Calu3 (cell line): ENCODE measurements around the gene TNS2. TPM values are rescaled to one million over a fixed set of nuclear protein-coding genes. Genes with fewer than 3 reads are reported as not detected.

Source experiments
- BruUV-seq: library from RNA; stranded (reverse); fragments of 400-500 nt; replicated peaks from 2 replicates; lab custom pipeline; 2021; lab: Mats Ljungman, UMichigan
- CTCF ChIA-PET: fragments of 300-600 bp; sonication (Branson Sonifier 250); formaldehyde crosslinking; loops from one replicate; lab custom pipeline; 2022; ENCODE audit warnings: antibody characterized with exemption; lab: Charles Lee
- DNase-seq: peaks from one replicate; pipeline ENCODE4 v3.0.0; 2022
- H3K27ac Mint-ChIP-seq: one replicate; pipeline ENCODE4 v1.8.0; 2022; ENCODE audit warnings: mixed read lengths; ENCODE audit not compliant: unreplicated experiment
- H3K27me3 Mint-ChIP-seq: one replicate; pipeline ENCODE4 v1.8.0; 2022; ENCODE audit warnings: mixed read lengths; ENCODE audit not compliant: unreplicated experiment
- H3K36me3 Mint-ChIP-seq: one replicate; pipeline ENCODE4 v1.8.0; 2022; ENCODE audit warnings: mild to moderate bottlenecking, moderate library complexity, mixed read lengths; ENCODE audit not compliant: insufficient read depth, unreplicated experiment
- H3K4me1 Mint-ChIP-seq: one replicate; pipeline ENCODE4 v1.8.0; 2022; ENCODE audit warnings: mild to moderate bottlenecking, low read depth, mixed read lengths; ENCODE audit not compliant: unreplicated experiment
- H3K4me3 Mint-ChIP-seq: one replicate; pipeline ENCODE4 v1.8.0; 2022; ENCODE audit warnings: mild to moderate bottlenecking, low read depth, moderate library complexity, mixed read lengths; ENCODE audit not compliant: unreplicated experiment
- H3K9me3 Mint-ChIP-seq: one replicate; pipeline ENCODE4 v1.8.0; 2022; ENCODE audit warnings: low read depth, mixed read lengths; ENCODE audit not compliant: unreplicated experiment
- CTCF ChIP-seq: fragments of 200-600 bp; IDR thresholded peaks from one replicate; pipeline ENCODE4 v1.8.0; 2022; ENCODE audit warnings: antibody characterized with exemption; ENCODE audit not compliant: unreplicated experiment
- intact Hi-C: fragments of 100-400 bp; cut with micrococcal nuclease; formaldehyde crosslinking; loops from one replicate; pipeline ENCODE4 v1.10.0; 2022; ENCODE audit not compliant: unreplicated experiment
- total RNA-seq: library from RNA; stranded (reverse); gene quantifications from 2 replicates; pipeline ENCODE4 v1.2.3, GENCODE V29; 2022

Gene TNS2
- total RNA-seq, 1 experiment from 2014 or later = 1.3 TPM

GRCh38 chr12:53067074-53067992 is 17.5 kb downstream of the TNS2 start:
- Mint-ChIP-seq H3K27me3 (no peaks in the 10 kb centered on the region), H3K9me3 (no peaks in the 10 kb centered on the region), H3K36me3 (peaks cover 13% of the 10 kb centered on the region), H3K4me3 (no peak overlapping the region), H3K4me1 (peaks cover 9% of the 10 kb centered on the region), H3K27ac (no peak overlapping the region)
- TF ChIP-seq CTCF = no peak
- BruUV-seq = no TSS peak
- no peak for DNase-seq
- CTCF ChIA-PET = interaction anchor here (0.7 to 2.1 kb wide), 2 partner anchors 32 to 121 kb away, joined by 4 to 39 read pairs; partner anchors contain the start of gene IGFBP6
- intact Hi-C loops = loop anchor here (2.0 to 5.0 kb wide), 2 partner anchors 31 to 125 kb away; no protein-coding TSS in a partner anchor

- intact Hi-C loops = loop anchor here (2.0 to 5.0 kb wide), 2 partner anchors 31 to 124 kb away; no protein-coding TSS in a partner anchor
- no peaks in the 10 kb centered on the region for H3K27me3 Mint-ChIP-seq
- no peaks in the 10 kb centered on the region for H3K9me3 Mint-ChIP-seq
- no peak overlapping the region for H3K27ac Mint-ChIP-seq
- no TSS peak for BruUV-seq
- TF ChIP-seq CTCF = no peak
- peaks cover 13% of the 10 kb centered on the region for H3K36me3 Mint-ChIP-seq
- H3K4me1 Mint-ChIP-seq = peaks cover 8% of the 10 kb centered on the region
- no peak for DNase-seq
- H3K4me3 Mint-ChIP-seq = no peak overlapping the region
- CTCF ChIA-PET = no interaction called here
Observed at GRCh38 chr12:53067993-53068770, 18.3 kb downstream of the TNS2 start.

GRCh38 chr12:53068811-53069585 is 19.1 kb downstream of the TNS2 start:
- H3K9me3 Mint-ChIP-seq = no peaks in the 10 kb centered on the region
- TF ChIP-seq CTCF = no peak
- CTCF ChIA-PET = no interaction called here
- DNase-seq = no peak
- H3K36me3 Mint-ChIP-seq = peaks cover 13% of the 10 kb centered on the region
- H3K27ac Mint-ChIP-seq = no peak overlapping the region
- BruUV-seq = no TSS peak
- intact Hi-C loops = loop anchor here (5.0 kb wide), 1 partner anchor 123 kb away; no protein-coding TSS in a partner anchor
- no peak overlapping the region for H3K4me3 Mint-ChIP-seq
- peaks cover 8% of the 10 kb centered on the region for H3K4me1 Mint-ChIP-seq
- H3K27me3 Mint-ChIP-seq = no peaks in the 10 kb centered on the region
